G401.6 (cell line): Measurements from ENCODE around the gene COX14.
"Not testable (repeated sequence)": the region's sequence is repeated elsewhere in the genome, so short reads cannot be mapped to it uniquely, and the experiment has no call there.

Experiments used
- FAIRE-seq: peaks from 2 replicates; lab custom pipeline; 2012; peaks lifted over from hg19 to GRCh38; lab: Jason Lieb, UNC

Gene COX14

DNA sequence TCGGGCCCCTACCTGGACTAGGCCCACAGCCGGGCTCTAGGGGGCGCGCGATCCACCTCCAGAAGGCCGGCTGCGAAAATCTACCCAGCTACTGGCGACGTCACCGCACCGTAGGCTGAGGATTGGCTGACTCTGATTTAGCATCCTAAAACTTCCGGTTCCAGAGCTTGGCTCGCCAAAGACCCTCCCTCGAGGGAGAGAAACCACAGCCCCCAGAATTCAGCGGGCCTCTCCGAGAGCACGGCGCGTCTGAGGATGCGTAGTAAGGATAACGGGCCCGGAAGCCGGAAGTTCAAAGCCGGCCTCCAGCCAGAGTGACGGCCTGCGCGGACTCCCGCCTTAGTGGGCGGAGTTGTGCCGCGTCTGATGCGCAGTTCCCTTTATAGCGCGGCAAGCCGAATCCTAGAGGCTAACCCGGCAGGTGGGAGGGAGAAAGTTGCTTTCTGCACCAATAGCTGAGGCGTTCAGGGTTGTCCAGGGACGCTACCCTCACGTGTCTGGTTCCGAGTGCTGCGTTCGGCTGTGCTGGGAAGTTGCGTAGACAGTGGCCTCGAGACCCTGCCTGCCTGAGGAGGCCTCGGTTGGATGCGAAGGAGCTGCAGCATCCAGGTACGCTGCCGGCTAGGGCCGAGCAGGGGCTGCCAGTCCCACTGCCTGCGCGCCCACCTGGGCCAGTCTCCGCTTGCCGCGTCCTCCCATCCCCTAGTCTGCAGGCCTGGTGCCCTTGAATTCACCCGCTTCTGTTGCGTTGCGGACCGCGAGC, at the start of gene COX14:
Gene COX14 (plus strand): TSS at position 544 of the 763 bp plus-strand sequence. CDS start 7,808 bp downstream, outside the sequence.
- peak; percentile 99 for FAIRE-seq

DNA sequence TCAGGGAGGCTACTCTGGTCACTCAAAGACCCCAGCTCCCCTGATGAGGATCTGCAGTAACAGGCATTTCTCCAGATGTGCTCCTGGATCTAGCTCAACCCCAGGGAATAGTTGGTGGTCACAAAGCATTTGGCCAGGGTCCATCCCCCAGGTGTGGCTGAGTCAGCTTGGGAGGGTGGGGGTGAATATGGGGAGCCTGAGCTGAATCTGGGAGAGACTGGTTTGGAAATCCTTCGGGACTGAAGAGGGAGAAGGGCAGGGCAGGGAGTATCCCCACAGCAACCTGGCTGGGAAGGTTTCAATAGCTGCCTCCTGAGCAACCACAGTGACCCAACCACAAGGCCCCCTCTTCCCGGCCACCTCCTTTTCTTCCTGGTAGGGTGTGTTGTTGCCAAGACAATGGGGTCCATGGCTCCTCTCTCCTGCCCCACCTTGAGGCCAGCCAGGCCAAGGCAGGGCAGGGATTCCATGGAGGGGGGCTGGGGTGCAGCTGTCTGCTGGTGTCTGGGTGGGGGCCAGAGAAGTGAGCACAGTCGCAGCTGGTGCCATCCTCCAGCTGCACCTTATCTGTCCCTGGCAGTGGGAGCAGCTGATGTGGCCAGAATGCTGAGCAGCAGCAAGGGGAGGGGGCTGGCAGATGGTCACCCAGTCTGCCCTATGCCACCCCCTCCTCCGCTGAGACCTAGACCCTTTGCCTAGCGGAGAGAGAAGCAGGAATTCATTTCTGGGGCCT, 49.1 kb upstream of the COX14 start:
- no peak for FAIRE-seq

DNA sequence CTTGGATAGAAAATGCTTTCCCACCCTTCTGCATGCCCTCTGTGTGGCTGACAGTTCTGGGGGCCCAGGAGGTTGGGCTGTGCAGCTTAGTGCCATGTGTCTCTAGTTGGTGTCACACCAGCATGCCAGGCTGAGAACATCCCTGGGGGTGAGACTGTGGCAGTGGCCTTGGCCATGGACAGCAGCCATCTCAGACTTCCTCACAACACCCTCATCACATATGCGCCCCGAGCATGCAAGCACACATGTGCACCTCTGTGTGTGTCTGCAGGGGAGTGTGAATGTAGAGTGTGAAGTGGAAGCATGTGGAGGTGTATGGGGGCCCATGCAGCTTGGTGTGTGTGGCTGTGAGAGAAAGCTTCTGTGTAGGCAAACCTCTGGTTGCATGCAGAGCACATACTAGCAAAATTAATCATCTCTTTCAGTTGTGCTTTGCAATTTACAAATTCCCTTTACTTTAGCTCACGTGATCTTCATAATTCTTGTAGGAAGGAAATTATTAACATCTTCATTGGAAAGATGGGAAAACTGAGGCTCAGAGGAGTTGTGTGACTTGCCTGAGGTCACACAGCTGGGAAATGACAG, 46.2 kb upstream of the COX14 start:
- FAIRE-seq, result no peak

DNA sequence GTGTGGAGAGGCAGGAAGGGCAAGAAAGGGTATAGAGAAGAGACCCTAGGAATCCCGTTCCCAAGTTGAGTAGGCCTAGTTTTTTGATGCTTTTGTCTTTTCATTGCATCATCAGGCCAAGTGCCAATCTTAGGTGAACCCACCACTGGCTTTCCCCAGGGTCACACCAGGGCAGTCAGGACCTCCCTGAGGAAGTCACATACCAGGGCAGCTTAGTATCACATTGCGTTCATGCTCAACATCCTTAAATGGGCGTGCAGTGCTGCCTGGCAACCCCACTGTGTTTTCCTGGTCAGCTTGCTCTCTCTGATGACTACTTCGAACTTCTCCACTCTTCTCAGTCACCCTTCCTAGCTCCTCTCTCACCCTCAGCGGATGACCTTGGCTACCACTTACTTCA, 45.6 kb upstream of the COX14 start:
- peak; percentile 71 for FAIRE-seq

DNA sequence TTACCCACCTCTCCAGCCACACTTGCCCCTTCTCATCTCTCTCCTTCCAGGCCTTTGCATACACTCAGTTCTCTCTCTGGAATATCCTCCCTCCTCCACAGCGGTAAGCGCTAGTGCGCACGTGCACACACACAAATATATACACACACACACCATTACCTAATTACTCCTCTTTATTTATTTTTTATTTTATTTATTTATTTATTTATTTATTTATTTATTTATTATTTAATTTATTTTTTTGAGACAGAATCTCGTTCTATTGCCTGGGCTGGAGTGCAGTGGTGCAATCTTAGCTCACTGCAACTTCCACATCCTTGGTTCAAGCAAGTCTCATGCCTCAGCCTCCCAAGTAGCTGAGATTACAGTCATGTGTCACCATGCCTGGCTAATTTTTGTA, 43.0 kb upstream of the COX14 start:
- no peak for FAIRE-seq

DNA sequence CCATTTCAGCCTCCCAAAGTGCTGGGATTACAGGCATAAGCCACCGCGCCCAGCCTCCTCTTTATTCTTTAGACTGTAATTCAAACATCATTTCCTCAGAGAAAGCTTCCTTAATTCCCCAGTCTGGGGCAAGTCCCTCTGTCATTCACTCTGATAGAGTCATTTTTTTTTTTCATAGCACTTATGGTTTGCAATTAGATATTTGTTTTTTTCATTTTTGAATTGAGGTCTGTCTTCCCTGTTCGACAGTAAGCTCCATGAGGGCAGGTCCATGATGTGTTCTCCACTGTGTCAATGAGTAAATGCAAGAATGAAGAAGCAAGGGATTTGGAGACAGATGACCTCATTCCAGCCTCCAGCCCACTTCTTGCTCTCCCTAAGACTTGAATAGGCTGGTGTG, 42.5 kb upstream of the COX14 start:
- no peak for FAIRE-seq

DNA sequence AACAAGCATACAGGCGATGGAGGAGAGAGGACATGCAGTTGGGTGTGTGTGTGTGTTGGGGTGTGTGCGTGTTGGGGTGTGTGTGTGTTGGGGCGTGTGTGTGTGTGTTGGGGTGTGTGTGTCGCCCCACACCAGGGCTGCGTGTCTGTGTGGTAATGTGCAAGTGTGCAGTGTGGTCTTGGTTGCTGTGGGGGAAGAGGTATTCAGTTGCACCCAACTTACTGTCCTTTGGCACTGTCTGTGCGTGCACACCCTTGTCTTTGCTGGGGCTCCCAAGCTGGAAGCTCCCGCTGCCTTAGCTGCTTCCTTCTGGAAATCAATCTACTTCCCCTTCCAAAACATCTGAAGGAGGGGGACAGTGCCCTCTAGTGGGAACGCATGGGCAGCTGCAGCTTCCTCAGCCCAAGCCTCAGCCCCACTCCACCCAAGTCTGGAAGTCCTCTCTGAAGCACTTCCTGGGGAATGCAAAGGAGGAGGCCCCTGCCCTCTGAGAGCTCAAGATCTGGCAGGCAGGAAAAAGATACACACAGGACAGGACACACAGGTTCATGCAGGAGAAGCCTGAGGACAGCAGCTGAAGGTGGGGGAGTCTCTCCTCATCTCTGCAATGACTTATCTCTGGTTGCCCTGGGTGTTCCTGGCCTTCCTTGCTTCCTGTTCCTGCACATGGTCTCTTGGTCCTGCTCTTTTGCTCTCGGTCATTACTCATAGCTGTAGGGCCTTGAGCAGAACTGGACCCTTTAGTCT, 41.5 kb upstream of the COX14 start:
- FAIRE-seq, result peak; percentile 61

DNA sequence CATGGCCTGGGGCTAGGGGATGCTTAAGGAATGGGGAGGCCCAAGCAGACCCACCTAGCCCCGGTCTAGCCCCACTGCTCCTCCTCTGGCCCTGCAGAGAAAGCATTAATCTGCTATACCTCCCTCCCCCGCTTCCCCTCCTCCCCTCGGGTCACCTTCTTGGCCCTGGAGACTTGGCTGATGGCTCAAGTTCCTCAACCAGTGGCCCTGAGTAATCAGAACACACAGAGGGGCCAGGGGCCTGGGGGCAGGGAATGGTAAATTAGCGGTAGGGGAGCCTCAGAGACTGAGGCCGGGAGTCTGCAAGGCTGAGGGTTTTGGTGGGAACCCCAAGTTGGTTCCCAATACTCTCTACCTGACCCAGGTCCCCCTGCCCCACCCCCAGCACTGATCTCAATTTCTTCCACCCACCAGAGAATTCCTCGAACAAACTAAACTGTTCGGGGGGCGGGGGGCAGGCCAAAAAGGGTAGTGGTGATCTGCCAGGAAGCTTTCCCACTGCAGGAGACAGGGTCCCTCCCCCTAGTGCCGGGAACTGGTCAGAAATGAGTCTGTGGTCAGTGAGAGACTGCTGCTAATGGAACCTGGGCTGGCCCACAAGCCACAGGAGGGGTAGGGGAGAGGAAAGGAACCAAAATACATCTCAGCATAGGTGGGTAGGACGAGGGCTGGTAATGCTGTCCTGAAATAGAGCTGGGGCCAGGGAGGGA, 39.7 kb upstream of the COX14 start:
- FAIRE-seq, result no peak

DNA sequence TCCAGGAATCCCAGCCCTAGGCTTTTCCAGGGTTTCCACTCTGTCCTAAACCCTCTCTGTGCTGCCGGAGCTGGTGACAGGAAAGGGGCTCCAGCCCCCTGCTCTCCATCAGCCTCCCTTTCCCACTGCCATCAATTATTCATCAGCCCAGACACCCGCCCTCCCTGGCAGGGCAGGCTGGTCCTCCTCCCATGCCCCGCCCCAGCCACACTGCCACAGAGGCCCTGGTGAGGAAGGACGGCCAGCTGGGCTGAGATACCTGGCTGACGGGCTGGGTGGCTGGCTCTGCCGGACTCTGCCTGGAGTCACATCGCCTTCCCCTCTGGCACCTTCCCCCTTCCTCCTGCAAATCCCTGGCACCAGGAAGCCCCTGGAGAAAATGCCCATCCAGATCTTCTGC, 38.8 kb upstream of the COX14 start:
- no peak for FAIRE-seq

DNA sequence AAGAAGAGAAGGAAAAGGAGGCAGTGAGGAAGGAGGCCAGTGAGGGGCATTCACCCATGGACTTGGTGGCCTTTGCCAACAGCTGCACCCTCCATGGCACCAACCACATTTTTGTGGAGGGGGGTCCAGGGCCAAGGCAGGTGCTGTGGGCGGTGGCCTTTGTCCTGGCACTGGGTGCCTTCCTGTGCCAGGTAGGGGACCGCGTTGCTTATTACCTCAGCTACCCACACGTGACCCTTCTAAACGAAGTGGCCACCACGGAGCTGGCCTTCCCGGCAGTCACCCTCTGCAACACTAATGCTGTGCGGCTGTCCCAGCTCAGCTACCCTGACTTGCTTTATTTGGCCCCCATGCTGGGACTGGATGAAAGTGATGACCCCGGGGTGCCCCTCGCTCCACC, 38.3 kb upstream of the COX14 start:
- no peak for FAIRE-seq

DNA sequence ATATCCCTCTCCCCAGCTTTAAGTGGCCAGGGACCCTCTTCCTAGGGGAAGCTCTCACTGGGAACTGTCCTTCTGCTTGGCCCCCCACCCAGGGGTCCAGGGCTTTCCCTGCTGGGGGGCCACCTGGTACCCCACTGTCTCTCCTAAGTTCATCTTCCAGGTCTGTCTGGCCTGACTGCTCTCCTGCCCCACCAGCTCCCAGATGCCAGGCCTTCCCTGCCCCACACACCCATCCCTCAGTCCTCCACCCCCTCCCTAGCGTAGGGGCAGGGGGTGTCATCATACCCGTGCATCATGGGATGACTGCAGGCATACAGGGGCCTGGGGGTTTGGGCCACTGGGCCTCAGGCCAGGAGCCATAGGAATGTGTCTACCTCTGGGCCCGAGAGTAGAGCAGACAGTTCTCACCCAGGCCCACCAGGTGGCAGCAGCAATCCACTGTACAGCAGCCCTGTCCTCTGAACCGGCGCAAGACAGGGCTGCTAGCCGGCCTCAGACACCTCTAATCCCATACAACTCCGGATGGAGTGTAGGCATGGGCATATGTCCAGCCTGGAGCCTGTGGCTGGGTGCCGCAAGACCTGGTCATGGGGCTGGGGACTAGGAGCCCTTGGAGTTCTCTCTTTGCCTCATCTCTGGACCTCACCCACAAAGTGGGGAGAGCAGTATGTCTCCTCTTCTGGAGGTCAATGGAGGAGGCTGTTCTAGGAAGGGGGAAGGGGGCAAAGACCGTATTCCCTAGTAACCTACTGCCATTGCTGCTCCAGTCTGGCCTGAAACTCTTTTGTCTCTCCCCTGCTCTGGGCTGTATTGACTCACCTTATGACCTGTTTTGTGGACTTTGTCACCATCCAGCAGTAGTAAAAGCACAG, 36.9 kb upstream of the COX14 start:
- FAIRE-seq, result peak; percentile 71

DNA sequence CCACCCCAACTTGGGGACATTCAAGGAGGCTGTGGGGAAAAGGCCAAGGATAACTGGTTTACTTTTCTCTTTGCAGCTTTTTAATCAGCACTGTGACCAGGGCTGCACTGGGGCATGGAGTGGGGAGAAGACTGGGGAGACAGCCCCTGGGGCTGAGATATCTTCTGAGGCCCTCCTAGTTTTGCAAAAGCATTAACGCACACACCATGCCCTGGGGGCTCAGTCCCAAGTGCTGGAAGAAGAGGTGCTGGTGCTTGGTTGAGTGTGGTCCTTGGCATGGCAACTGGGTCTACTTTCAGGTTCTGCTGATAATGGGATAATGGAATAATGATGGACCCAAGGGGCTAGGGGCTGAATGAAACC, 36.2 kb upstream of the COX14 start:
- no peak for FAIRE-seq

DNA sequence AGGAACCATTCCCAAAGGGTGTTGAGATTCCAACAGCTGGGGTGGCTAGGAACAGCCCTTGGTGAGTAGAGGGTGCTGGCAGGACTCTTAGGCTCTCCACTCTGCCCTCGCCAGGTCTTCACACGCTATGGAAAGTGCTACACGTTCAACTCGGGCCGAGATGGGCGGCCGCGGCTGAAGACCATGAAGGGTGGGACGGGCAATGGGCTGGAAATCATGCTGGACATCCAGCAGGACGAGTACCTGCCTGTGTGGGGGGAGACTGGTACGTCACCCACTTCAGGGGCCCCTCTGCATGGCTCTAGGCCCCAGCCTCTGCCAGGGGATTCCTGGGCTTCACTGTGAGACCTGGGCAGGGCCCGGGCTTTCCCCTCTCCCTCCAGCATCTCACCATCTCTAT, 34.9 kb upstream of the COX14 start:
- FAIRE-seq, result no peak

DNA sequence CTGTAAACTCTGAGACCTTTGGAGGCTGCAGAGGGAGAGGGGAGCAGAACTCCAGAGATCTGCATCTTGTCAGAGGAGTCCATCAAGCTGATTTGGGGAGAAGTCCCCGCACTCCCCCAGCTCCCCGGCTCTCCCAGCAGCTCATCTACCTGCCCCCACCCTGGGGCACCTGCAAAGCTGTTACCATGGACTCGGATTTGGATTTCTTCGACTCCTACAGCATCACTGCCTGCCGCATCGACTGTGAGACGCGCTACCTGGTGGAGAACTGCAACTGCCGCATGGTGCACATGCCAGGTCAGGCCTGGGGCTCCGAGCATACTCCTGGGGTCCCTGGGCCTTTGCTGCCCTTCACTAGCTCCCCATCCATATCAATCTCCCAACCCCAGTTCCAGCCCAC, 33.8 kb upstream of the COX14 start:
- FAIRE-seq, result no peak

DNA sequence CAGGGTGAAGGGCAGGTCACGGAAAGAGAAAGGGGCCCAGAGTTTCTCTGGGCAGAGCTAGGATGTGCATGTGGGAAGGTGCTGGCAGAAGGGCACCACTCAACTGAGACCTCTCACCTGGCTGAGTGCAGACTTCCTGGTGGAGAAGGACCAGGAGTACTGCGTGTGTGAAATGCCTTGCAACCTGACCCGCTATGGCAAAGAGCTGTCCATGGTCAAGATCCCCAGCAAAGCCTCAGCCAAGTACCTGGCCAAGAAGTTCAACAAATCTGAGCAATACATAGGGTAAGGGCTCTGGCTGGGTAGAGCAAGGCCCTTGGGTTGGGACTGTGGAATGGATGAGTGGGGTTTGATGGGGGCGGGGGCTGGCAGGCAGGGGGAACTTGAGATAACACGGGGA, 32.3 kb upstream of the COX14 start:
- no peak for FAIRE-seq

DNA sequence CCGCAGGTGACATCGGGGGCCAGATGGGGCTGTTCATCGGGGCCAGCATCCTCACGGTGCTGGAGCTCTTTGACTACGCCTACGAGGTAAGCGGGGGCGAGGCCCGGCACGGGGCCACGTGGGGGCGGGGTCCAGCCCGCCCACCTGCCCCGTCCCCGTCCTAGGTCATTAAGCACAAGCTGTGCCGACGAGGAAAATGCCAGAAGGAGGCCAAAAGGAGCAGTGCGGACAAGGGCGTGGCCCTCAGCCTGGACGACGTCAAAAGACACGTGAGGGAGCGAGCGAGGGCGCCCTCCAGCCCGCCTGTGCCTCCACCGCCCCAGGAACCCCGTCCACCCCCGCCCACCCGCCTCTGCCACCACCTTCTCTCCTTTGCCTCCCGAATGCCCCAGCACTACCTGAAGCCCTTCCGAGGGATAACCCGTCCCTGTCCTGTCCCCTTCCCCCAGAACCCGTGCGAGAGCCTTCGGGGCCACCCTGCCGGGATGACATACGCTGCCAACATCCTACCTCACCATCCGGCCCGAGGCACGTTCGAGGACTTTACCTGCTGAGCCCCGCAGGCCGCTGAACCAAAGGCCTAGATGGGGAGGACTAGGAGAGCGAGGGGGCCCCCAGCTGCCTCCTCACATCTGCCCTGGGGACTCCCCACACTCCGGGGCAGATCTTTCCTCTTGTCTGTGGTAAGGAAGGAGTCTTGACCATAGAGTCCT, 30.8 kb upstream of the COX14 start:
- no peak for FAIRE-seq

DNA sequence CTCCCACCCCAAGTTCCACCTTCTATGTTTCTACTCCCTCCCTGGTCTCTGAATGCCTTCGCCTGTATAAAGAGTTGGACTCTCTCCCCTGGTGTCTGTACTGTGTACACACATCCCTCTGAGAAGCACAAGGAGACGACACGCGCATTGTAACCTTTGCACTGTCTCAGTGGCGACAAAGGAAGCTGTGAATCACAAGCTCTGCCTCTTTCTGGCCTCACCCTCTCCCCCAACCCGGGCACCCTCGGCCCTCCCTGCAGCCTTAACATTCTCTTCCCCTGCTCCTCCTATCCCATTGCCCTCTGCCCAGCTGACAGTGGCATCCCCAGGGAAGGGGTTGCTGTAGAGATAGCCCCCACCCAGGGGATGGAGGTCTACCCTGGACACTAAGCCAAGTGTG, 29.4 kb upstream of the COX14 start:
- FAIRE-seq, result no peak

DNA sequence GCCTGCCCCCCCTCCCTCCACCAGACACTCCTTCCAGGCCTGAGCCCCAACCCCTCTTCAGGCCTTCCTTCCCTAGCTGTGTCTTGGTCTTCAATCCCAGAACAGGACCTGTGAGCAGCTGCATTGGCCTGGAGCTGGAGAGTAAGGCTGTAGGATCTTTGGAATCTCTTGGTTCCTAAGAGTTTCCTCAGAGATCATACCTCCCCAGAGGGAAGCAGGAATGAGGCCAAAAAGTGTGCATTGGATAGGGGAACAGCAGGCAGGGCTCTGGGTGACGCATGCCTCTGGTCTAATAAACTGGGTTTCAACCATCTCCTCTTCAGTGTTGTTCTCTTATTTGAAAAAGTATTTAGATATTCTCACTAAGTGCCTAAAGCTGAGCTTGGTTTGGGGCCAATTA, 28.7 kb upstream of the COX14 start:
- no peak for FAIRE-seq

DNA sequence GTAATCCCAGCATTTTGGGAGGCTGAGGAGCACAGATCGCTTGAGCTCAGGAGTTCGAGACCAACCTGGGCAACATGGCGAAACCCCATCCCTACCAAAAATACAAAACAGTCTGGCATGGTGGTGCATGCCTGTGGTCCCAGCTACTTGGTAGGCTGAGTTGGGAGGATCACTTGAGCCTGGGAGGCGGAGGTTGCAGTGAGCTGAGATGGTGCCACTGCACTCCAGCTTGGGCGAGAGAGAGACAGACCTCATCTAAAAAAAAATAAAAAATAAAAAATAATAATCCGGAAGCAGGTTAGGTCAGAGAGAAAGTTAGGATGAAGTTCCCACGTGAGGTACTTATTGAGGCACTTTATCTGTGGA, 27.6 kb upstream of the COX14 start:
- not testable (repeated sequence) for FAIRE-seq

DNA sequence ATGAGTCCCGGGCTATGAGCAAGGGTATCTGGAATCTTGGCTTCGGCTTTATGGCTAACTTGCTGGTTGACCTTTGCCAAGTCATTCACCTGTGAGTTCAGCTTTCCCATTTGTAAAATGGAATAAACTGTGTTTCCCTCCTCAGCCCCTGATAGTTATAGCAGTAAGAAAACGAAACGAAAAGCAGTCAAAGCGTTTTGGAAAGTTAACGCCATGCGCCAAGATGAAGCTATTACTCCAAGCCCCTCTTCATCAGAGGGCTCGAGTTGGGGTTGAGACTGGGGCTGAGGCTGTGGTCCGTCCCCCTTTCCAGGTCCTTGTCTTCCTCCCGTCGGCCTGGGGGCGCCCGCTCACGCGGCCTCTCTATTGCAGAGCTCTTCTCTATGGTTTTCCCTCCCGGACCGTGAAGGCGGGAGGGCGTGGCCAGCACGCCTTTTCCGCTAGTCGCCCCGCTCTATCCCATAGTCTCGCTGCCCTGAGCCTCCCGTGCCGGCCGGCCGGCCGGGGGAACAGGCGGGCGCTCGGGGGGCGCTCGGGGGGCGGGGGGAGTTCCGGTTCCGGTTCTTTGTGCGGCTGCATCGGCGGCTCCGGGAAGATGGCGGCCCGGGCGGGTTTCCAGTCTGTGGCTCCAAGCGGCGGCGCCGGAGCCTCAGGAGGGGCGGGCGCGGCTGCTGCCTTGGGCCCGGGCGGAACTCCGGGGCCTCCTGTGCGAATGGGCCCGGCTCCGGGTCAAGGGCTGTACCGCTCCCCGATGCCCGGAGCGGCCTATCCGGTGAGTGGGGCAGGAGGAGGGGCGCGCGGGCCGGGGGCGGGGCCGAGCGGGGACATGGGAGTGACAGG, 27.0 kb upstream of the COX14 start, which contains the start of gene SMARCD1:
Gene SMARCD1 (plus strand): TSS at position 568 of the 840 bp plus-strand sequence. CDS start 28 bp downstream, at position 596.
- peak; percentile 90 for FAIRE-seq
